Tibial artery (tissue), 4 donors: ENCODE data around the gene GPR34.

Source experiments
- DNase-seq, 2 donors: peaks; one replicate each; pipeline ENCODE4 v3.0.0-alpha.2; 2019
- H3K27ac ChIP-seq, 2 donors: fragments of 200-600 bp; sonication (generic) in 1 of 2; 1 replicate in 1 of 2; 2 replicates in 1 of 2; pipeline ENCODE4 v1.5.1; 2018 to 2019; ENCODE audit warnings: mild to moderate bottlenecking in 1 of 2
- H3K27me3 ChIP-seq, 2 donors: fragments of 200-600 bp; sonication (generic) in 1 of 2; one replicate each; pipeline versions ENCODE4 v1.5.1 to v1.6.0; 2016 to 2019
- H3K36me3 ChIP-seq, 3 donors: fragments of 200-600 bp; sonication (generic) in 2 of 3; one replicate each; pipeline ENCODE4 v1.5.1; 2016 to 2019; ENCODE audit warnings: mild to moderate bottlenecking in 2 of 3
- H3K4me1 ChIP-seq, 4 donors: fragments of 200-600 bp; sonication (generic) in 2 of 4; 1 replicate in 3 of 4; 2 replicates in 1 of 4; pipeline ENCODE4 v1.5.1; 2016 to 2019
- H3K4me3 ChIP-seq, 2 donors: fragments of 200-600 bp; sonication (generic) in 1 of 2; 1 replicate in 1 of 2; 2 replicates in 1 of 2; pipeline ENCODE4 v1.5.1; 2018 to 2019; ENCODE audit warnings: mild to moderate bottlenecking in 2 of 2
- H3K9me3 ChIP-seq, 3 donors: fragments of 200-600 bp; sonication (generic) in 1 of 3; one replicate each; pipeline ENCODE4 v1.5.1; 2016 to 2019
- CTCF ChIP-seq, 2 experiments: fragments of 200-600 bp in 1 of 2; fragments of 450-650 bp in 1 of 2; IDR thresholded peaks; one replicate each; pipeline ENCODE4 v1.5.1; 2017 to 2019; ENCODE audit warnings: antibody characterized with exemption in 2 of 2, mild to moderate bottlenecking in 1 of 2, moderate library complexity in 1 of 2
- intact Hi-C: fragments of 100-400 bp; cut with DNase I; formaldehyde crosslinking; loops from one replicate; pipeline ENCODE4 v1.15.0; 2023; ENCODE audit warnings: low total_unique reads

GPR34 gene

GRCh38 chrX:41695426-41695825 is 6.7 kb downstream of the GPR34 start:
- Histone ChIP-seq H3K4me1 (peaks cover 0 to 45% (median 2%) of the 10 kb centered on the region in 4 donors), H3K27me3 (no peaks in the 10 kb centered on the region), H3K36me3 (no peaks in the 10 kb centered on the region), H3K4me3 (no peak overlapping the region), H3K9me3 (no peaks in the 10 kb centered on the region), H3K27ac (peak overlapping the region in 1 of 2 donors; percentile 28)
- no peak for DNase-seq
- TF ChIP-seq CTCF (IDR thresholded peaks at IDR 0.05): no peak
- intact Hi-C loops: no loop called here

- Histone ChIP-seq H3K27ac (no peak overlapping the region), H3K4me1 (peaks cover 0 to 15% (median 0%) of the 10 kb centered on the region in 4 donors), H3K36me3 (no peaks in the 10 kb centered on the region), H3K27me3 (no peaks in the 10 kb centered on the region), H3K9me3 (no peaks in the 10 kb centered on the region), H3K4me3 (no peak overlapping the region)
- no peak for TF ChIP-seq CTCF (IDR thresholded peaks at IDR 0.05)
- no peak for DNase-seq
- intact Hi-C loops: loop anchor here (10.0 kb wide), 1 partner anchor 139 kb away; no protein-coding TSS in a partner anchor
Observed at GRCh38 chrX:41703574-41704029, 14.8 kb downstream of the GPR34 start.

- Histone ChIP-seq H3K36me3 (no peaks in the 10 kb centered on the region), H3K9me3 (no peaks in the 10 kb centered on the region), H3K4me1 (peaks cover 0 to 8% (median 0%) of the 10 kb centered on the region in 4 donors), H3K27ac (no peak overlapping the region), H3K4me3 (no peak overlapping the region), H3K27me3 (no peaks in the 10 kb centered on the region)
- no peak for DNase-seq
- intact Hi-C loops: loop anchor here (10.0 kb wide), 1 partner anchor 140 kb away; no protein-coding TSS in a partner anchor
- no peak for TF ChIP-seq CTCF (IDR thresholded peaks at IDR 0.05)
Observed at GRCh38 chrX:41705042-41705441, 16.3 kb downstream of the GPR34 start.

GRCh38 chrX:41705680-41706374 is 17.1 kb downstream of the GPR34 start:
- Histone ChIP-seq H3K4me1 (peaks cover 0 to 7% (median 0%) of the 10 kb centered on the region in 4 donors), H3K4me3 (no peak overlapping the region), H3K9me3 (no peaks in the 10 kb centered on the region), H3K27me3 (no peaks in the 10 kb centered on the region), H3K36me3 (no peaks in the 10 kb centered on the region), H3K27ac (peak overlapping the region; percentile 19 to 33)
- DNase-seq: no peak
- intact Hi-C loops: loop anchor here (10.0 kb wide), 1 partner anchor 141 kb away; no protein-coding TSS in a partner anchor
- TF ChIP-seq CTCF (IDR thresholded peaks at IDR 0.05): no peak

GRCh38 chrX:41707218-41707617 is 18.4 kb downstream of the GPR34 start:
- no peak overlapping the region for H3K4me3 ChIP-seq
- TF ChIP-seq CTCF (IDR thresholded peaks at IDR 0.05): no peak
- no peaks in the 10 kb centered on the region for H3K27me3 ChIP-seq
- intact Hi-C loops: loop anchor here (10.0 kb wide), 1 partner anchor 142 kb away; no protein-coding TSS in a partner anchor
- H3K4me1 ChIP-seq: peaks cover 0 to 7% (median 0%) of the 10 kb centered on the region in 4 donors
- H3K27ac ChIP-seq: no peak overlapping the region
- no peaks in the 10 kb centered on the region for H3K9me3 ChIP-seq
- no peaks in the 10 kb centered on the region for H3K36me3 ChIP-seq
- no peak for DNase-seq
